WTC11 (cell line): ENCODE measurements around the gene DCUN1D2. TPM values are rescaled to one million over a fixed set of nuclear protein-coding genes. Genes with fewer than 3 reads are reported as not detected.
"Not testable (repeated sequence)": the region's sequence is repeated elsewhere in the genome, so short reads cannot be mapped to it uniquely, and the experiment has no call there.

Source experiments
- ATAC-seq: fragments of 200-7000 bp; cut with Tn5 transposase; 2 replicates; pipeline ENCODE4 v1.10.0; 2021; ENCODE audit warnings: mild to moderate bottlenecking, moderate library complexity
- CTCF ChIA-PET: fragments of 300-600 bp; sonication (Branson Sonifier 250); formaldehyde crosslinking; loops from one replicate; lab custom pipeline; 2021; ENCODE audit warnings: antibody characterized with exemption; lab: Charles Lee
- POLR2A ChIA-PET: fragments of 350-600 bp; sonication (Branson Sonifier 250); formaldehyde crosslinking; loops from one replicate; lab custom pipeline; 2021; ENCODE audit warnings: antibody characterized with exemption; lab: Charles Lee
- DNase-seq: peaks from one replicate; pipeline ENCODE4 v3.0.0; 2021; ENCODE audit warnings: low spot score
- H3K27ac Mint-ChIP-seq: 2 replicates; pipeline ENCODE4 v1.8.0; 2021; ENCODE audit warnings: mixed read lengths
- H3K27me3 Mint-ChIP-seq: 2 replicates; pipeline ENCODE4 v1.8.0; 2021; ENCODE audit warnings: low read depth, mild to moderate bottlenecking, moderate library complexity, mixed read lengths
- H3K36me3 Mint-ChIP-seq: 2 replicates; pipeline ENCODE4 v1.8.0; 2021; ENCODE audit warnings: mixed read lengths
- H3K4me1 Mint-ChIP-seq: 2 replicates; pipeline ENCODE4 v1.8.0; 2022; ENCODE audit warnings: mixed read lengths
- H3K4me3 Mint-ChIP-seq: 2 replicates; pipeline ENCODE4 v1.8.0; 2021; ENCODE audit warnings: mild to moderate bottlenecking, moderate library complexity, mixed read lengths
- H3K9me3 Mint-ChIP-seq: 2 replicates; pipeline ENCODE4 v1.8.0; 2021; ENCODE audit warnings: mixed read lengths
- ESRRA ChIP-seq: sonication (generic); formaldehyde crosslinking; IDR thresholded peaks from 2 replicates; pipeline ENCODE4 v1.8.1; 2022; ENCODE audit warnings: mild to moderate bottlenecking, missing genetic modification reagents, borderline replicate concordance
- GABPB1 ChIP-seq: sonication (generic); formaldehyde crosslinking; IDR thresholded peaks from 2 replicates; pipeline ENCODE4 v1.8.1; 2023; ENCODE audit warnings: mild to moderate bottlenecking, missing genetic modification reagents
- HMGA2 ChIP-seq: fragments of 250-450 bp; sonication (Bioruptor Pico); IDR thresholded peaks from 2 replicates; pipeline ENCODE4 v1.4.0; 2021; ENCODE audit warnings: mild to moderate bottlenecking, moderate library complexity
- ZNF121 ChIP-seq: sonication (generic); formaldehyde crosslinking; IDR thresholded peaks from 2 replicates; pipeline ENCODE4 v1.8.0; 2023; ENCODE audit warnings: missing genetic modification reagents
- ZNF232 ChIP-seq: sonication (generic); formaldehyde crosslinking; IDR thresholded peaks from 2 replicates; pipeline ENCODE4 v1.8.0; 2022; ENCODE audit warnings: mild to moderate bottlenecking, missing genetic modification reagents
- total RNA-seq: library from RNA; stranded (reverse); gene quantifications from 3 replicates; pipeline ENCODE4 v1.2.3, GENCODE V29; 2021
- TF ChIP-seq, protein P1 (sequence below): sonication (generic); formaldehyde crosslinking; IDR thresholded peaks from 2 replicates; pipeline ENCODE4 v1.8.1; 2022; ENCODE audit warnings: low read depth, missing genetic modification reagents, borderline replicate concordance
- TF ChIP-seq, protein P2 (sequence below): sonication (generic); formaldehyde crosslinking; IDR thresholded peaks from 2 replicates; pipeline ENCODE4 v1.8.0; 2023; ENCODE audit warnings: mild to moderate bottlenecking, missing genetic modification reagents
- TF ChIP-seq, protein P3 (sequence below): sonication (generic); formaldehyde crosslinking; IDR thresholded peaks from 2 replicates; pipeline ENCODE4 v1.8.0; 2022; ENCODE audit warnings: mild to moderate bottlenecking, missing genetic modification reagents
- TF ChIP-seq, protein P4 (sequence below): fragments of 250-450 bp; sonication (Bioruptor Pico); IDR thresholded peaks from 2 replicates; pipeline ENCODE4 v1.8.0; 2021; ENCODE audit warnings: mild to moderate bottlenecking
- TF ChIP-seq, protein P5 (sequence below): sonication (generic); formaldehyde crosslinking; IDR thresholded peaks from 2 replicates; pipeline ENCODE4 v1.8.1; 2023; ENCODE audit warnings: mild to moderate bottlenecking, missing genetic modification reagents

The DCUN1D2 gene
- total RNA-seq, 1 experiment from 2014 or later = 42.5 TPM

DNA sequence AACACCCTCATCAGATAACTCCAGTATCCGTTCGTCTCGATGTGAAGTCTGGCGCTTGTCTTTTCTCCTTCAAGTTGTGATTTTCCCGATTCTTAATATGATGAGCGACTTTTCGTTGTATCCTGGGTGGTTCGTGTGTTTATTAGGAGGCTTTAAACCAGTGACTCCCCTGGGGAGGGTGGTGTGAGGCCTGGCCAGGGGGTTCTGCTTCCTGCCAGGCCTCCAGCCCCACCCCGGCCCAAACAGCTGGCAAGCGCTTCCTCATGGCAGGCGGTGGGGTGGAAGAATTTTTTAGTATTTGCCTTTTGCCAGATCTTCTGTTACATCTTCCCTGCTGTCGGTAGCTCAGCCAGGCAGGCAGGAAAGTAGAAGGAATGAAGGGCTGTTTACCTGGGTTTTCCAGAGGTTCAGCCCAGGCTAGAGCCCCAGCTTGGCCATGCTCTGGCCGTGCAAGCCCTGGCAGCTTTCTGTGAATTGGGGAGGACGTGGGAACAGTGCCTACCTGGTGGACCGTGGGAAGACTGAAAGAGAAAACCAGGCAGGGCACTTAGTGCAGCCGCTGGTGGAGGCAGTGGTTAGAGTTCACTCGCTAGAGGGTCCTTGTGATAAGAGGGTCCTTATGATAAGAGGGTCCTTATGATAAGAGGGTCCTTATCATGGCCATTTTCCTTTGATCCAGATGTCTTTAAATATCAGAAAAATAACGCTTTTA is 37.7 kb upstream of the DCUN1D2 start (continued):
- TF ChIP-seq, protein P1, sequence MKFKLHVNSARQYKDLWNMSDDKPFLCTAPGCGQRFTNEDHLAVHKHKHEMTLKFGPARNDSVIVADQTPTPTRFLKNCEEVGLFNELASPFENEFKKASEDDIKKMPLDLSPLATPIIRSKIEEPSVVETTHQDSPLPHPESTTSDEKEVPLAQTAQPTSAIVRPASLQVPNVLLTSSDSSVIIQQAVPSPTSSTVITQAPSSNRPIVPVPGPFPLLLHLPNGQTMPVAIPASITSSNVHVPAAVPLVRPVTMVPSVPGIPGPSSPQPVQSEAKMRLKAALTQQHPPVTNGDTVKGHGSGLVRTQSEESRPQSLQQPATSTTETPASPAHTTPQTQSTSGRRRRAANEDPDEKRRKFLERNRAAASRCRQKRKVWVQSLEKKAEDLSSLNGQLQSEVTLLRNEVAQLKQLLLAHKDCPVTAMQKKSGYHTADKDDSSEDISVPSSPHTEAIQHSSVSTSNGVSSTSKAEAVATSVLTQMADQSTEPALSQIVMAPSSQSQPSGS (CRISPR knock-in tag) = no peak

DNA sequence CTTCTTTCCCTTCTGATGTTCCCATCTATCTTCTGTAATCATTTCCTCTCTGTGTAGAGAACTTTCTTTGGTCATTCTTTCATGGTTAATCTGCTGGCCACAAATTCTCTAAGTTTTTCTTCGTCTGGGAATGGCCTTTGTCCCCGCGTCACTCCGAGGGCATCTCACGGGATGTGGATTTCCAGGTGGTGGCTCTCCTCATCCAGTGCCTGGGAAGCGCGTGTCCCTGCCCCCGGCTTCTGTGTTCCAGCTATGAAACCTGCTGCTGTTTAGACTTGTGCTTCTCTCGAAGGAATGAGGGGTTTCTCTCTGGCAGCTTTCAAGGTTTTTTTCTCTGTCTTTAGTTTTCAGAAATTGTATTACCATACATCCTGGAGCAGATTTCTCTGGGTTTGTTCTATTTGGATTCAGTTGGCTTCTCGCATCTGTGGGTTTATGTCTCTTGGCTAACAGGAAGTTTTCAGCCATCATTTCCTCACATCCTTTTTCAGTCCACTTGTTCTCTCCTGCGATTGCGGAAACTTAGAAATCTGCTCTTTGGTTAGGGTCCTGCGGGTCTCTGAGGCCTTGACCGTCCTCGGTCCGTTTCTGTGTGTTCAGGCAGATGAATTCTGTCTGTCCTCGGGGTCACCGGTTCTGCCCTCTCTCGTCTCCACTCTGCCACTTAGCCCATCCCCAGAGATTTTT is 36.9 kb upstream of the DCUN1D2 start:
- POLR2A ChIA-PET = no interaction called here
- Mint-ChIP-seq H3K27ac (peak overlapping the region; percentile 61; the same call in 1 of the 2 replicates), H3K4me1 (peaks cover 14% of the 10 kb centered on the region), H3K27me3 (no peaks in the 10 kb centered on the region), H3K4me3 (no peak overlapping the region), H3K9me3 (no peaks in the 10 kb centered on the region), H3K36me3 (peaks cover 33% of the 10 kb centered on the region)
- CTCF ChIA-PET = interaction anchor here (1.0 kb wide), 1 partner anchor 35 kb away, joined by 3 read pairs; no protein-coding TSS in a partner anchor
- DNase-seq = no peak
- ATAC-seq = no peak
- TF ChIP-seq, protein P2, sequence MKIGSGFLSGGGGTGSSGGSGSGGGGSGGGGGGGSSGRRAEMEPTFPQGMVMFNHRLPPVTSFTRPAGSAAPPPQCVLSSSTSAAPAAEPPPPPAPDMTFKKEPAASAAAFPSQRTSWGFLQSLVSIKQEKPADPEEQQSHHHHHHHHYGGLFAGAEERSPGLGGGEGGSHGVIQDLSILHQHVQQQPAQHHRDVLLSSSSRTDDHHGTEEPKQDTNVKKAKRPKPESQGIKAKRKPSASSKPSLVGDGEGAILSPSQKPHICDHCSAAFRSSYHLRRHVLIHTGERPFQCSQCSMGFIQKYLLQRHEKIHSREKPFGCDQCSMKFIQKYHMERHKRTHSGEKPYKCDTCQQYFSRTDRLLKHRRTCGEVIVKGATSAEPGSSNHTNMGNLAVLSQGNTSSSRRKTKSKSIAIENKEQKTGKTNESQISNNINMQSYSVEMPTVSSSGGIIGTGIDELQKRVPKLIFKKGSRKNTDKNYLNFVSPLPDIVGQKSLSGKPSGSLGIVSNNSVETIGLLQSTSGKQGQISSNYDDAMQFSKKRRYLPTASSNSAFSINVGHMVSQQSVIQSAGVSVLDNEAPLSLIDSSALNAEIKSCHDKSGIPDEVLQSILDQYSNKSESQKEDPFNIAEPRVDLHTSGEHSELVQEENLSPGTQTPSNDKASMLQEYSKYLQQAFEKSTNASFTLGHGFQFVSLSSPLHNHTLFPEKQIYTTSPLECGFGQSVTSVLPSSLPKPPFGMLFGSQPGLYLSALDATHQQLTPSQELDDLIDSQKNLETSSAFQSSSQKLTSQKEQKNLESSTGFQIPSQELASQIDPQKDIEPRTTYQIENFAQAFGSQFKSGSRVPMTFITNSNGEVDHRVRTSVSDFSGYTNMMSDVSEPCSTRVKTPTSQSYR = no peak
- TF ChIP-seq, protein P3, sequence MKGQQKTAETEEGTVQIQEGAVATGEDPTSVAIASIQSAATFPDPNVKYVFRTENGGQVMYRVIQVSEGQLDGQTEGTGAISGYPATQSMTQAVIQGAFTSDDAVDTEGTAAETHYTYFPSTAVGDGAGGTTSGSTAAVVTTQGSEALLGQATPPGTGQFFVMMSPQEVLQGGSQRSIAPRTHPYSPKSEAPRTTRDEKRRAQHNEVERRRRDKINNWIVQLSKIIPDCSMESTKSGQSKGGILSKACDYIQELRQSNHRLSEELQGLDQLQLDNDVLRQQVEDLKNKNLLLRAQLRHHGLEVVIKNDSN (CRISPR knock-in tag) = no peak
- TF ChIP-seq GABPB1 (CRISPR knock-in tag) (no peak), HMGA2 (CRISPR knock-in tag) (no peak), ZNF232 (CRISPR knock-in tag) (no peak)
- TF ChIP-seq, protein P4, sequence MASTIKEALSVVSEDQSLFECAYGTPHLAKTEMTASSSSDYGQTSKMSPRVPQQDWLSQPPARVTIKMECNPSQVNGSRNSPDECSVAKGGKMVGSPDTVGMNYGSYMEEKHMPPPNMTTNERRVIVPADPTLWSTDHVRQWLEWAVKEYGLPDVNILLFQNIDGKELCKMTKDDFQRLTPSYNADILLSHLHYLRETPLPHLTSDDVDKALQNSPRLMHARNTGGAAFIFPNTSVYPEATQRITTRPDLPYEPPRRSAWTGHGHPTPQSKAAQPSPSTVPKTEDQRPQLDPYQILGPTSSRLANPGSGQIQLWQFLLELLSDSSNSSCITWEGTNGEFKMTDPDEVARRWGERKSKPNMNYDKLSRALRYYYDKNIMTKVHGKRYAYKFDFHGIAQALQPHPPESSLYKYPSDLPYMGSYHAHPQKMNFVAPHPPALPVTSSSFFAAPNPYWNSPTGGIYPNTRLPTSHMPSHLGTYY = no peak

DNA sequence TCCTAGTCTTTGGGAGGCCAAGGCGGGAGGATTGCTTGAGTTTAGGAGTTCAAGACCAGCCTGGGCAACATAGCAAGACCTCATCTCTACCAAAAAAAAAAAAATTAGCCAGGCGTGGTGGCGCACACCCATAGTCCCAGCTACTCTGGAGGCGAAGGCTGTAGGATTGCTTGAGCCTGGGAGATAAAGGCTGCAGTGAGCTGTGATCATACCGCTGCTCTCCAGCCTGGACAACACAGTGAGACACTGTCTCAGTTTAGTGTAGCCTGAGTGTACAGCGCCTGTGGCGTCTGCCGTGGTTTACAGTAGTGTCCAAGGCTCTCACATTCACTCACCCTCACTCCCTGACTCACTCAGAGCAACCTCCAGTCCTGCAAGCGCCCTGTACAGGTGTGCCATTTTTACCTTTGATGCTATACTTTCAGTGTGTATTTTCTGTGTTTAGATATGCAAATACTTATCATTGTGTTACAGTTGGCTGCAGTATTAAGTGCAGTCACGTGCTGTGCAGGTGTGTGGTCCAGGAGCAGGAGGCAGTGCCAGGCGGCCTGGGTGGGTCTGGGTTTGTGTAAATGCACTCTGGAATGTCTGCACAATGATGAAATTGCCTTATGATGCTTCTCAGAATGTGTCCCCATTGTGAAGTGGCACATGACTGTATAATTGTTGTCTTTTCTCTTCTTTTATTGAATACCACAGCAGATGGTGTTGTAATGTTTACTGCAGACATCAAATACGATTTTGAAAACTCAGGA is 36.1 kb upstream of the DCUN1D2 start:
- ATAC-seq = no peak
- no peaks in the 10 kb centered on the region for H3K9me3 Mint-ChIP-seq
- 0 out of 2 replicates have a peak overlapping the region, but pooled peaks have one; percentile 12 for H3K27ac Mint-ChIP-seq
- peaks cover 7% of the 10 kb centered on the region for H3K4me1 Mint-ChIP-seq
- POLR2A ChIA-PET = no interaction called here
- TF ChIP-seq ESRRA (CRISPR knock-in tag) (no peak), GABPB1 (CRISPR knock-in tag) (no peak), ZNF121 (CRISPR knock-in tag) (peak; percentile 86)
- TF ChIP-seq, protein P5, sequence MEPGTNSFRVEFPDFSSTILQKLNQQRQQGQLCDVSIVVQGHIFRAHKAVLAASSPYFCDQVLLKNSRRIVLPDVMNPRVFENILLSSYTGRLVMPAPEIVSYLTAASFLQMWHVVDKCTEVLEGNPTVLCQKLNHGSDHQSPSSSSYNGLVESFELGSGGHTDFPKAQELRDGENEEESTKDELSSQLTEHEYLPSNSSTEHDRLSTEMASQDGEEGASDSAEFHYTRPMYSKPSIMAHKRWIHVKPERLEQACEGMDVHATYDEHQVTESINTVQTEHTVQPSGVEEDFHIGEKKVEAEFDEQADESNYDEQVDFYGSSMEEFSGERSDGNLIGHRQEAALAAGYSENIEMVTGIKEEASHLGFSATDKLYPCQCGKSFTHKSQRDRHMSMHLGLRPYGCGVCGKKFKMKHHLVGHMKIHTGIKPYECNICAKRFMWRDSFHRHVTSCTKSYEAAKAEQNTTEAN = no peak
- TF ChIP-seq, all 79 proteins: peak for 1
- Mint-ChIP-seq H3K27me3 (no peaks in the 10 kb centered on the region), H3K4me3 (no peak overlapping the region), H3K36me3 (peaks cover 38% of the 10 kb centered on the region)
- CTCF ChIA-PET = interaction anchor here (1.0 kb wide), 1 partner anchor 36 kb away, joined by 3 read pairs; no protein-coding TSS in a partner anchor
- no peak for DNase-seq

DNA sequence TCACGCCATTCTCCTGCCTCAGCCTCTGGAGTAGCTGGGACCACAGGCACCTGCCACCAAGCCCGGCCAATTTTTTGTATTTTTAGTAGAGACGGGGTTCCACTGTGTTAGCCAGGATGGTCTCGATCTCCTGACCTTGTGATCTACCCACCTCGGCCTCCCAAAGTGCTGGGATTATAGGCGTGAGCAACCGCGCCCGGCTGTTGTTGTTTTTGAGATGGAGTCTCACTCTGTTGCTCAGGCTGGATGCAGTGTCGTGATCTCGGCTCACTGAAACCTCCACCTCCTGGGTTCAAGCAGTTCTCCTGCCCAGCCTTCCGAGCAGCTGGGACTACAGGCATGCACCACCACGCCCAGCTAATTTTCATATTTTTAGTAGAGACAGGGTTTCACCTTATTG is 31.9 kb upstream of the DCUN1D2 start:
- not testable (repeated sequence) for H3K27me3 Mint-ChIP-seq, H3K4me3 Mint-ChIP-seq, DNase-seq, ATAC-seq, H3K4me1 Mint-ChIP-seq, H3K27ac Mint-ChIP-seq, H3K9me3 Mint-ChIP-seq
- ChIA-PET CTCF (interaction anchor here (1.1 to 1.7 kb wide), 2 partner anchors 40 to 71 kb away, joined by 3 to 6 read pairs; no protein-coding TSS in a partner anchor), POLR2A (interaction anchor here (1.1 kb wide), 1 partner anchor 11 kb away, joined by 3 read pairs; no protein-coding TSS in a partner anchor)
- H3K36me3 Mint-ChIP-seq = peaks cover 47% of the 10 kb centered on the region
